Endometrial microvascular endothelial cells (primary cell): ENCODE data around the gene CALHM5. TPM values are rescaled to one million over a fixed set of nuclear protein-coding genes. Genes with fewer than 3 reads are reported as not detected.

Experiments used
- in situ Hi-C: cut with HindIII; loops from 2 replicates; pipeline ENCODE4 v1.10.0; 2017; ENCODE audit warnings: low sequenced_read_pairs, low pct_unique_long_range_greater_than_20kb; ENCODE audit errors: inconsistent ontology term
- total RNA-seq: library from RNA; depleted of rRNA; stranded (reverse); fragments of >200 nt; gene quantifications from one replicate; pipeline ENCODE4 v1.2.3, GENCODE V29; 2015; ENCODE audit errors: inconsistent ontology term

CALHM5 gene
- total RNA-seq, 1 donor from 2014 or later: 3.3 TPM

DNA sequence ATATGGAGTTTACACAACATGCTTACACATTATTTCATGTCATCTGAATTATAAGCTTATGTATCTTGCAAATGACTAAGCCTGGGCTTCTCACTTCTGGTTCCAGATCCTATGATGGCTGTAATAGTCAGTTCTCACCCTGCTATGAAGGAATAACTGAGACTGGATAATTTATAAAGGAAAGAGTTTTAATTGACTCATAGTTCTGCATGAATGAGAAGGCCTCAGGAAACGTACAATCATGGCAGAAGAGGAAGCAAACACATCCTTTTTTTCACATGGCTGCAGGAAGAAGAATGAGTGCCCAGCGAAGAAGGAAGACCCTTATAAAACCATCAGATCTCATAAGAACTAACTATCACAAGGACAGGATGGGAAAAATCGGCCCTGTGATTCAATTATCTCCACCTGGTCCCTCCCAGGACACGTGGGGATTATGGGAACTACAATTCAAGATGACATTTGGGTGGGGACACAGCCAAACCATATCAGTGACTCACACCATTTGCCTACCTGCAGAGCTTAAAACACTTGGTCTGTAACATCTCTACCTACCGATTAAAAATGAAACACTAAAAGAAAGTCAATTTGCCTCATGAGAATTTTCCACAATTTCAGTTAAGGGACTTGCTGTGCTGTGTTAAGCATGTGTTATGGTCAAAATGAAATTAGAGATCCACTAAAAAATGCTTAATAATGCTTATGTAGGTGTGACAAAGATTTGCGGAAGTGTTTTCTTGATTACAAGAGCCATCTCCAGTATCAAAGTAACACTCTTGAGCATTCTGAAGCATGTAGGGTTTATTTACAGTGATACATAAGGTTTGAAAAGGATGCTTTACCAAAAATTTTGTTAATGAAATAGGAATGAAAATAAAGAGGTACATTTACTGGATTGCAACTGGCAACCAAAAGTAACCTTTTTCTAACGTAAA lies 57.6 kb downstream of the CALHM5 start:
- in situ Hi-C loops: no loop called here

DNA sequence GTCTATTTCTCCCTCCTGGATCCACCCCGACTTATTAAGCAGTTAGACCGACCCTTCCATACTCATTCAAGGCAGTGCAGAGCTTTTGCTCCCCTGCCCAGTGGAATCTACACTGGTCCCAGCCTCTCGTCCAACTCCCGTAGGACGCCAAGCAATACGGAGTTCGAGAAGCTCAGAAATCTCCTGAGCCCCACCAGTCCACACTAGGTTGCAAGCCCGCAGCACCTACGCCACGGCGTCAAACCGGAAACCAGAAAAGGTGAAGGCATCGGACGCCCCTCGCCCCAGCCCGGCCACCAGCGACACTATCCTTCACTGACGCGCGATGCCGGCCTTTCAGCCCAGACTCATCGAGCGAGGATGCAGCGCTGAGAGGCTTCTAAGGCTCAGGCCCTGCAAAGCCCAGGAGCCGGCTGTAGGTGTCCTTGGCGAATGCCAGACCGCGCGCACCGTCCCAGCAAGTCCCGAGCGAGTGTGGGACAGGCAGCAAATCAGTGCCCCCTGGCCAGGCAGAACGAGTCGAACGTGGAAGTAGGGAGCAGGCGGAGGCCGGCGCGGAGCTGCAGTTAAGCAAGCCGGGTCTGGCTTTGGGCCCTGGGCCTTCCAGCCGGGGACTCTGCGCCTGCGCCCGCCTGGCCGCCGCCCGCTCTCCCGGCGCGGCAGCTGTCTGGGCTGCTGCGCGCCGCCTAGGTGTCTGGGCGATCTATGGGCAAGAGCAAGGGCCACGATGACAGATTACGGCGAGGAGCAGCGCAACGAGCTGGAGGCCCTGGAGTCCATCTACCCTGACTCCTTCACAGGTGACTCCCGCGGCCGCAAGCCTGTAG lies 59.6 kb downstream of the CALHM5 start, which contains the start of gene RWDD1:
RWDD1 (plus strand) TSS at position 649 of the 827 bp plus-strand sequence; CDS start at position 728, 79 bp downstream.
- in situ Hi-C loops: no loop called here

DNA sequence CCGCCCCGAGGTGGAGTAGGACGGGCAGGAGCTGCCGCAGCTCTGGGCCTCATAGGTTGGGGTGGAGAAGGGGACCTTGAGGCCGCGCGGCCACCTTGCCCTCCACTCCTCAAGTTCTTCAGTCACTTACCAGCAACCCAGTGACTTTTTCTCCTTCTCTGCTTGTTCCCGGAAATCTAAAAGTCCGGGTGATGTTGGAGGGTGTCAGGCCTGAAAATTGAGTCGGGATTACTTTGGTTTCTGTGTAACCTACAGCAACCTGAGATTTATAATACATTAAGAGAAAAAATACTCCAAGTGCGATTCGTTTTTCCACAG lies 60.2 kb downstream of the CALHM5 start:
- in situ Hi-C loops: no loop called here

DNA sequence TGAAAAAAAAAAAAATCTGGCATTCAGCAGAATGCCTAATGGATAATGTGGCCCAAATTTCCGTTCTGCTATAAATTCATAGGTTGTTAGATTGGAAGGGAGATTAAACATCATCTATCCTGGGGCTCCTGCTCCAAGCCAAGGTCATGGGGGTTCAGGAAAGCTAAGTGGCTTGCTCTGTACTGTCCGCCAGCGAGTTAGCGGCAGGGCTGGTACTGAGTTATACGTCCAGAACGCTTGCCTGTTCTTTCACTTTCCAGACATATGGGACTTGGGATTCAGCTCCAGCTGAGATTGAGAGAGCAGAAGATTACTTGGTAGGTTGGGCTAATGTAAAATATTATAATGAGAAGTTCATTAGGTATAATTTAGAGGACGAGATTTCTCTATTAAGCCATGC lies 60.7 kb downstream of the CALHM5 start:
- in situ Hi-C loops: no loop called here

Other genes with a start within 250 kb of the CALHM5 start
- 59.1 TPM for gene TSPYL1, start 231.7 kb upstream of the CALHM5 start, total RNA-seq
- 10.0 TPM for gene DSE, start 140.7 kb upstream of the CALHM5 start, total RNA-seq
- not detected for gene CALHM6, start 50.3 kb upstream of the CALHM5 start, total RNA-seq
- not detected for gene TRAPPC3L, start 34.0 kb downstream of the CALHM5 start, total RNA-seq
- gene CALHM4, start 42.1 kb downstream of the CALHM5 start, total RNA-seq: not detected
- 38.7 TPM for gene RWDD1, start 59.9 kb downstream of the CALHM5 start, total RNA-seq
- not detected for gene RSPH4A, start 104.8 kb downstream of the CALHM5 start, total RNA-seq
- gene ZUP1, start 157.1 kb downstream of the CALHM5 start, total RNA-seq: 7.7 TPM
- 3.3 TPM for gene KPNA5, start 169.6 kb downstream of the CALHM5 start, total RNA-seq